B cell (primary cell): ENCODE data around the gene CASP5. TPM values are rescaled to one million over a fixed set of nuclear protein-coding genes. Genes with fewer than 3 reads are reported as not detected.
A peak's percentile ranks its signal among the peaks of the same experiment; 100 is the strongest.

ENCODE experiments used
- ATAC-seq: fragments of 200-7000 bp; cut with Tn5 transposase; one replicate; pipeline ENCODE4 v1.10.0; 2021; ENCODE audit warnings: low read depth, mild to moderate bottlenecking, moderate number of reproducible peaks, moderate library complexity
- CTCF ChIA-PET: fragments of 350-600 bp; sonication (Branson Sonifier 250); formaldehyde crosslinking; loops from one replicate; lab custom pipeline; 2021; ENCODE audit warnings: antibody characterized with exemption, inconsistent platforms; lab: Charles Lee
- POLR2A ChIA-PET: fragments of 350-600 bp; sonication (Branson Sonifier 250); formaldehyde crosslinking; loops from one replicate; lab custom pipeline; 2021; ENCODE audit warnings: antibody characterized with exemption; lab: Charles Lee
- DNase-seq: peaks from one replicate; pipeline ENCODE4 v3.0.0; 2013
- H2AFZ ChIP-seq: 2 replicates; pipeline ENCODE4 v1.6.1; 2012; ENCODE audit warnings: mild to moderate bottlenecking, low read depth, low read length; ENCODE audit not compliant: insufficient read depth, poor library complexity, severe bottlenecking
- H3K27ac ChIP-seq, 2 donors: 1 replicate in 1 of 2; 2 replicates in 1 of 2; pipeline ENCODE4 v1.5.1; 2012 to 2013; ENCODE audit warnings: low read length in 2 of 2, mild to moderate bottlenecking in 2 of 2, moderate library complexity in 1 of 2
- H3K27me3 ChIP-seq, 4 experiments: fragments of 200-600 bp in 1 of 4; sonication (generic) in 1 of 4; replicated peaks in 1 of 4; 1 replicate in 2 of 4; 2 replicates in 2 of 4; pipeline versions ENCODE4 v1.6.1 to v1.7.0; 2013 to 2016; ENCODE audit warnings: low read length in 3 of 4, mild to moderate bottlenecking in 2 of 4, mixed read lengths in 1 of 4, moderate library complexity in 1 of 4; ENCODE audit not compliant: insufficient read depth in 4 of 4, control insufficient read depth in 3 of 4; ENCODE audit errors: control extremely low read depth in 1 of 4
- H3K36me3 ChIP-seq, 2 experiments: replicated peaks in 1 of 2; 1 replicate in 1 of 2; 2 replicates in 1 of 2; pipeline versions ENCODE4 v1.6.1 to v1.7.1; 2013; ENCODE audit warnings: low read length in 1 of 2; ENCODE audit not compliant: insufficient read depth in 2 of 2, control insufficient read depth in 1 of 2; ENCODE audit errors: control extremely low read depth in 1 of 2, extremely low read depth in 1 of 2
- H3K4me1 ChIP-seq, 2 donors: fragments of 200-600 bp in 1 of 2; sonication (generic) in 1 of 2; 1 replicate in 1 of 2; 2 replicates in 1 of 2; pipeline versions ENCODE4 v1.5.1 to v1.6.1; 2013 to 2017; ENCODE audit warnings: low read length in 2 of 2; ENCODE audit not compliant: control insufficient read depth in 2 of 2, insufficient read depth in 2 of 2
- H3K4me2 ChIP-seq: replicated peaks from 2 replicates; pipeline ENCODE3; 2012; ENCODE audit warnings: mild to moderate bottlenecking, low read depth, low read length; ENCODE audit not compliant: poor library complexity, severe bottlenecking
- H3K4me3 ChIP-seq, 5 experiments: fragments of 200-600 bp in 1 of 5; sonication (generic) in 1 of 5; 1 replicate in 3 of 5; 2 replicates in 2 of 5; pipeline versions ENCODE4 v1.5.1 to v1.7.0; 2011 to 2016; ENCODE audit warnings: low read length in 4 of 5, mild to moderate bottlenecking in 4 of 5, low read depth in 2 of 5, control low read depth in 1 of 5, moderate library complexity in 1 of 5; ENCODE audit not compliant: insufficient read depth in 1 of 5; ENCODE audit errors: control extremely low read depth in 1 of 5, extremely low read depth in 1 of 5
- H3K79me2 ChIP-seq: fragments of 200-600 bp; sonication (generic); one replicate; pipeline ENCODE4 v1.6.0; 2016; ENCODE audit warnings: low read length; ENCODE audit not compliant: control insufficient read depth, insufficient read depth
- H3K9ac ChIP-seq: fragments of 200-600 bp; sonication (generic); 2 replicates; pipeline ENCODE4 v1.6.1; 2017; ENCODE audit warnings: mild to moderate bottlenecking, low read length, moderate library complexity
- H3K9me3 ChIP-seq, 3 donors: one replicate each; pipeline versions ENCODE4 v1.6.1 to v1.7.1; 2013; ENCODE audit warnings: low read length in 2 of 3; ENCODE audit not compliant: control insufficient read depth in 2 of 3, insufficient read depth in 1 of 3; ENCODE audit errors: control extremely low read depth in 1 of 3
- H4K20me1 ChIP-seq: 2 replicates; pipeline ENCODE4 v1.6.0; 2012; ENCODE audit warnings: mild to moderate bottlenecking, low read length; ENCODE audit not compliant: insufficient read depth, control insufficient read depth, poor library complexity, severe bottlenecking
- H3K27ac Mint-ChIP-seq: one replicate; pipeline ENCODE4 v1.8.0; 2021; ENCODE audit warnings: mixed read lengths
- H3K27me3 Mint-ChIP-seq: one replicate; pipeline ENCODE4 v1.8.0; 2021; ENCODE audit warnings: mixed read lengths
- H3K4me1 Mint-ChIP-seq: one replicate; pipeline ENCODE4 v1.8.0; 2021; ENCODE audit warnings: mixed read lengths
- H3K4me3 Mint-ChIP-seq: one replicate; pipeline ENCODE4 v1.8.0; 2021; ENCODE audit warnings: mixed read lengths
- H3K9me3 Mint-ChIP-seq: one replicate; pipeline ENCODE4 v1.8.0; 2022; ENCODE audit warnings: mixed read lengths; ENCODE audit not compliant: insufficient read depth
- CTCF ChIP-seq: fragments of 200-600 bp; IDR thresholded peaks from one replicate; pipeline ENCODE4 v1.8.0; 2022; ENCODE audit warnings: antibody characterized with exemption, mild to moderate bottlenecking
- EZH2 ChIP-seq: IDR thresholded peaks from 2 replicates; pipeline ENCODE4 v1.6.1; 2012; ENCODE audit warnings: borderline replicate concordance, low read depth, mild to moderate bottlenecking, moderate library complexity, low read length; ENCODE audit not compliant: insufficient read depth, poor library complexity, severe bottlenecking
- WGBS: methylation state at CpG from one replicate; pipeline ENCODE4 v1.1.5; 2013; ENCODE audit warnings: missing lambda C conversion rate; ENCODE audit not compliant: insufficient coverage; 5-methylcytosine and 5-hydroxymethylcytosine counted together
- intact Hi-C: fragments of 100-400 bp; cut with micrococcal nuclease; formaldehyde crosslinking; loops from one replicate; pipeline ENCODE4 v1.10.0; 2022
- polyA plus RNA-seq: library from polyadenylated mRNA; depleted of rRNA; stranded (reverse); fragments of >200 nt; gene quantifications from 2 replicates; pipeline ENCODE4 v1.2.3, GENCODE V29; 2012
- total RNA-seq, 2 donors: library from RNA; stranded (reverse); fragments of 120-200 nt in 1 of 2; gene quantifications; 1 replicate in 1 of 2; 2 replicates in 1 of 2; pipeline versions ENCODE4 v1.2.3 to v1.2.4, GENCODE V29; 2013 to 2022

The CASP5 gene
- total and polyA plus RNA-seq, 2 donors (not counting 1 experiment from before 2014, with no cell fraction given): 0.09 TPM; not detected in 1

- no peaks in the 10 kb centered on the region for H3K36me3 ChIP-seq
- Mint-ChIP-seq H3K4me3 (no peak overlapping the region), H3K27me3 (no peaks in the 10 kb centered on the region), H3K9me3 (no peaks in the 10 kb centered on the region), H3K4me1 (peaks cover 32% of the 10 kb centered on the region), H3K27ac (no peak overlapping the region)
- H3K9ac ChIP-seq: no peak overlapping the region
- intact Hi-C loops: loop anchor here (10.0 kb wide), 1 partner anchor 252 kb away; no protein-coding TSS in a partner anchor
- no peaks in the 10 kb centered on the region for H3K27me3 ChIP-seq
- DNase-seq: no peak
- H3K4me1 ChIP-seq: peaks cover 25 to 30% of the 10 kb centered on the region in 2 donors
- peaks cover 36% of the 10 kb centered on the region for H3K79me2 ChIP-seq
- no CpG with 5 or more reads among the region's 8 CpGs for WGBS
- H3K4me3 ChIP-seq: no peak overlapping the region
- POLR2A ChIA-PET: no interaction called here
- no peak overlapping the region for H3K27ac ChIP-seq
- no peak overlapping the region for H3K4me2 ChIP-seq
- CTCF ChIA-PET: no interaction called here
- TF ChIP-seq EZH2 (no peak), CTCF (no peak)
- no peaks in the 10 kb centered on the region for H3K9me3 ChIP-seq
- no peak for ATAC-seq
- H2AFZ ChIP-seq: no peak overlapping the region
- no peaks in the 10 kb centered on the region for H4K20me1 ChIP-seq
Observed at GRCh38 chr11:105046898-105047579, 24.1 kb upstream of the CASP5 start.

GRCh38 chr11:105045676-105046296 is 22.8 kb upstream of the CASP5 start:
- Mint-ChIP-seq H3K27me3 (no peaks in the 10 kb centered on the region), H3K4me1 (peaks cover 40% of the 10 kb centered on the region), H3K4me3 (peak overlapping the region; percentile 66), H3K9me3 (no peaks in the 10 kb centered on the region), H3K27ac (no peak overlapping the region)
- ChIA-PET CTCF (no interaction called here), POLR2A (no interaction called here)
- WGBS: 88% methylated on average over 5 of the region's 5 CpGs
- Histone ChIP-seq H3K9ac (peak overlapping the region; percentile 87), H2AFZ (peak overlapping the region; percentile 88), H3K4me1 (peaks cover 29 to 37% of the 10 kb centered on the region in 2 donors), H3K27me3 (no peaks in the 10 kb centered on the region), H3K36me3 (peaks cover 0 to 8% of the 10 kb centered on the region in 2 experiments), H3K9me3 (no peaks in the 10 kb centered on the region), H3K27ac (peak overlapping the region; percentile 68 to 75), H3K4me3 (peak overlapping the region in 4 of 5 experiments; percentile 59 to 95 (median 66)), H3K4me2 (peak overlapping the region; percentile 70), H3K79me2 (peaks cover 37% of the 10 kb centered on the region), H4K20me1 (no peaks in the 10 kb centered on the region)
- intact Hi-C loops: loop anchor here (10.0 kb wide), 1 partner anchor 251 kb away; no protein-coding TSS in a partner anchor
- ATAC-seq (no peak), DNase-seq (no peak)
- TF ChIP-seq CTCF: no peak
- no peak for TF ChIP-seq EZH2
